GM10248 (cell line): ENCODE data around the gene KIRREL3.

Experiments
- CTCF ChIA-PET: fragments of 300-600 bp; sonication (Branson Sonifier 250); formaldehyde crosslinking; extraction: SDS; loops from one replicate; lab custom pipeline; 2021; ENCODE audit warnings: antibody characterized with exemption; lab: Yijun Ruan, JAX
- POLR2A ChIA-PET: fragments of 350-650 bp; sonication (Branson Sonifier 250); formaldehyde crosslinking; extraction: SDS; loops from one replicate; lab custom pipeline; 2020; ENCODE audit warnings: antibody characterized with exemption; lab: Yijun Ruan, JAX
- DNase-seq: peaks from one replicate; pipeline ENCODE4 v3.0.0; 2012; ENCODE audit errors: extremely low spot score
- TF ChIP-seq, protein P1 (sequence below): IDR thresholded peaks from 2 replicates; pipeline ENCODE4 v1.5.1; 2012; ENCODE audit warnings: mild to moderate bottlenecking, low read depth; ENCODE audit errors: extremely low read depth, missing control alignments, control extremely low read depth

The KIRREL3 gene

DNA sequence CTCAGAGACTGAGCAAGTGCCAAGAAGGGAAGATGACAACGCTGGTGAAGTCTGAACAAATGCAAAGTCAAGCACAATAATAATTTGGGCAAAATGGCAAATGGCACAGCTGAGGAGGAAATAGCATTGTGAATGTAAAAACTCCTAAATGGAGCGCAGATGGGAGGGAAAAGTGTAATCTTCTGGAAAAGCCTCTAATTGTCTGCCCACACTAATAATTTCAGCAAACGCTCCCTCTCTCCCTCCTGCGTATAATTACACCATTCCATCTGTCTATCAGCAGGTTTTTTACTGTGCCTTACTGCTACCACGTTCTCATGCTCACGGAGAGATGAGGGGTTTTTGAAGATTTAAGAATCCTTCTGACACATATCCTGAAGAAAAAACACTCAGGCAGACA, 302.6 kb downstream of the KIRREL3 start:
- ChIA-PET POLR2A (no interaction called here), CTCF (no interaction called here)
- no peak for DNase-seq
- TF ChIP-seq, protein P1, sequence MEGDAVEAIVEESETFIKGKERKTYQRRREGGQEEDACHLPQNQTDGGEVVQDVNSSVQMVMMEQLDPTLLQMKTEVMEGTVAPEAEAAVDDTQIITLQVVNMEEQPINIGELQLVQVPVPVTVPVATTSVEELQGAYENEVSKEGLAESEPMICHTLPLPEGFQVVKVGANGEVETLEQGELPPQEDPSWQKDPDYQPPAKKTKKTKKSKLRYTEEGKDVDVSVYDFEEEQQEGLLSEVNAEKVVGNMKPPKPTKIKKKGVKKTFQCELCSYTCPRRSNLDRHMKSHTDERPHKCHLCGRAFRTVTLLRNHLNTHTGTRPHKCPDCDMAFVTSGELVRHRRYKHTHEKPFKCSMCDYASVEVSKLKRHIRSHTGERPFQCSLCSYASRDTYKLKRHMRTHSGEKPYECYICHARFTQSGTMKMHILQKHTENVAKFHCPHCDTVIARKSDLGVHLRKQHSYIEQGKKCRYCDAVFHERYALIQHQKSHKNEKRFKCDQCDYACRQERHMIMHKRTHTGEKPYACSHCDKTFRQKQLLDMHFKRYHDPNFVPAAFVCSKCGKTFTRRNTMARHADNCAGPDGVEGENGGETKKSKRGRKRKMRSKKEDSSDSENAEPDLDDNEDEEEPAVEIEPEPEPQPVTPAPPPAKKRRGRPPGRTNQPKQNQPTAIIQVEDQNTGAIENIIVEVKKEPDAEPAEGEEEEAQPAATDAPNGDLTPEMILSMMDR, result no peak

DNA sequence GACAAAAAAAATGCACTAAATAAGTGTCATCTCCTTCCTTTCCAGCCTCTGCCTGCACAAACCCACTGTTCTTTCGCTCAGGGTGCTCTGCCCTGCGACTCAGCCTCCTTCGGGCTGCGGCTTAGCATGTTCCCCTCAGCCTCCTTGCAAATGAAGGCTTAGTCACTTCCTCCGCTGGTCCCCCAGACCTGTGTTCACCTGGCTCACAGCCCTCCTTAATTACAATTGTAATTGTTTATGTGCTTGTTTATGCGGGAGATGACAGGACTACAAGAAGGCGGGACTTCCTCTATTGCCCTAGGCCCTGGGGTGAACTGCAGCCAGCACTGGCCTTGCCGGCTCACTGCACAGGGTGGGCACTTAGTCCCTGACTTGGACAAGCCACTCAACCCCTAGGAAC, 303.6 kb downstream of the KIRREL3 start:
- ChIA-PET CTCF (no interaction called here), POLR2A (no interaction called here)
- DNase-seq, result no peak
- TF ChIP-seq, protein P1, result no peak

DNA sequence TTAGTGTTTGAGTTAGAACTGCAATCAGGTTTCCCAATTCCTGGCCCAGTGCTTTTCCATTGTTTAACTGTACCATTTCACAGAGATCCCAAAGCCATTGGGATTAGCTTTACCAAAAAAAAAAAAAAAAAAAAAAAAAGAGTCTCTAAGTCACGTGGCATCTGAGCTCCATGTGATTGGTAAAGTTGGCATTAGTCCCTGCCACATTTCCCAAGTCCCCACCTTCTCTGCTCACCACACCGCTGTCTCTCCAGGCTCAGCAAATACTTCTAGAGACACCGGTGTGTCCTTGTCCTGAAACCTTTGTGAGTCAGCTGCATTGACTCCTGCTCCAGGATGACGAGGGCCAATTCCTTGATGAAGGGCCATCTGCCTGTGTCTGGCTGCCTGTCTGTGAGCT, 305.3 kb downstream of the KIRREL3 start:
- TF ChIP-seq, protein P1, result no peak
- no peak for DNase-seq
- POLR2A ChIA-PET, result no interaction called here
- CTCF ChIA-PET, result interaction anchor here (1.1 to 1.5 kb wide), 2 partner anchors 16 to 37 kb away, joined by 3 to 4 read pairs; no protein-coding TSS in a partner anchor

DNA sequence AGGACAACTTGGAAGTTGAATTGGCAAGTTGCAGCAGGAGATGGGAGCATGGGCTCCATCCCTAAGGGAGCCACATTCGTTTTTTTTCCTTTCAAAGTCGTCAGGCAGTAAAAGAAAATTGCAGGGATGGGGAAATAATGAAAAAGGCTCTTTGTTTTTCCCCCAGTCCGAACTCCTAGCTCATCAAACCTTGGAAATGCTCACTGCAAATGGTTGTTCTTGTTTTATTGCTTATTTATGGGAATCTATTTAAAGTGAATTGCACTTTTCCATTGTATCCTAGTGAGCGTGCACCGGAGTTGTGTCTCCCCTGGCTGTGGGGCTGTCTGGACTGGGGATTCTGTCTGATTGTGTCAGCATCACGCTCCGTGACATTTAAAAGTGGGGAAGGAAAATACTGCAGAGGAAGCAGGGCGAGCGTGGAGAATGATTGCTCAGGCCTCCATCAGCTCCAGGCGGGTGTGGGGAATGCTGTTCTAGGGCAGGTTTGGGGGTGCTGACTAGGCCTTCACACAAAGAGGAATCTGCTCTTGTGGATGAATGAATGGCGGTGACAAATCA, 306.4 kb downstream of the KIRREL3 start:
- ChIA-PET POLR2A (no interaction called here), CTCF (interaction anchor here (1.5 kb wide), 1 partner anchor 36 kb away, joined by 3 read pairs; no protein-coding TSS in a partner anchor)
- TF ChIP-seq, protein P1, result no peak
- no peak for DNase-seq

DNA sequence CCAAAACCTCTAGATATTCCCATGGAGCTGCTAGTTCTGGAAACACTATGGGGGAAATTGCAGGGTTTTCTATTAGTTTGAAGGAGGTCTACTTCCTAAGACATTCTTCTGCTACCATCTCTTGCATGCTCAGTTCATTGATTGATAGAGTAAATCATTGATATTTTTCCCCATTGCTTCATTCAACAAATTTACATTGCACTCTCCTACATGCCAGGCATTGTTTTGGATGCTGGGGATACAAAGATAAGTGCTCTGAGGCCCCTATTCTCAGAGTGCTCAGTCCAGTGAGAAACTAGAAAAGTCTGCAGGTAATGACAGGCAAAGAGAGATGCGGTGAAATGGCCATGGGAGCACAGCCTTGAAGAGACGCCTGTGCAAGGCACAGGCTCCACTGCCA, 313.1 kb downstream of the KIRREL3 start:
- TF ChIP-seq, protein P1, result no peak
- CTCF ChIA-PET, result no interaction called here
- POLR2A ChIA-PET, result no interaction called here
- no peak for DNase-seq

DNA sequence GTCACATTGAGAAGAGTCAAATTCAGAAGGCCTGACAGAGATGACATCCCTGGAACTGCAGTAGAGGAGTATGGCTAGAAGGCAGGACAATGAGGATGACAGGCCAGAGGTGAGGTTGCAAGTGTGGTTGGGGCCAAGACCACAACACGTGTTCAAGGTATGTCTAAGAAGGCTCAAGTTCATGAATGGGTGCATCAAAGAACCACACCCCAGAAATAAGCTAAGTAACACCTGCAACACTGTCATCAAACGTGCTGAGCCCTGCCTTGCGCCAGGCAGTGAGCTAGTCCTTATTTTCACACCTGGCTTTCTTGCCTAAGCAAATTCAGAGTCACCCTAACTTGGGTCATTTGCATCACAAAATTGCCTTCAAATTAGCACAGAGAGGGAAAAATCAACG, 313.6 kb downstream of the KIRREL3 start:
- TF ChIP-seq, protein P1, result no peak
- DNase-seq, result no peak
- ChIA-PET POLR2A (no interaction called here), CTCF (no interaction called here)
